ENCODE results near the gene TMEM207.
"Not testable (repeated sequence)": the region's sequence is repeated elsewhere in the genome, so short reads cannot be mapped to it uniquely, and the experiment has no call there.

Gene TMEM207

DNA sequence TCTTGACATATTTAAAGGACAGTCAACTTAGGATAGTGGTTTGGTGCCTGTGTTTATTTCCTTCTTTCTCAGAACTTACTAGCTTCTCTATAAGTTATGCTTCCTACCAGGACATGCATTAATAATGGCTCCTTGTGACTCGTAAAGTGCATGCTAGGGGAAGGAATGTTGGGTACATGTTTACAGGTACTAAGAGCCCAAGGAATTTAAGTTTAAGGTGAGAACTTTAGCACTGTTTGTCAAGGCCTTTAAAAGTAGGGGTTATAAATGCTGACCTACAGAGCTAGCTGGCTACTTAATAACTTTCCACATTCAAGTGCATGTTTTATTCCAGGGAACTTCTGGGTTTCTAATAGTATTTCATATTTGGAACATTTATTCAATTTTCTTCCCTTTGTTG lies at the start of gene TMEM207:
TMEM207 (minus strand) TSS at position 101 of the 400 bp plus-strand sequence; CDS start at position 9, 92 bp downstream.
- no peak for DNase-seq

DNA sequence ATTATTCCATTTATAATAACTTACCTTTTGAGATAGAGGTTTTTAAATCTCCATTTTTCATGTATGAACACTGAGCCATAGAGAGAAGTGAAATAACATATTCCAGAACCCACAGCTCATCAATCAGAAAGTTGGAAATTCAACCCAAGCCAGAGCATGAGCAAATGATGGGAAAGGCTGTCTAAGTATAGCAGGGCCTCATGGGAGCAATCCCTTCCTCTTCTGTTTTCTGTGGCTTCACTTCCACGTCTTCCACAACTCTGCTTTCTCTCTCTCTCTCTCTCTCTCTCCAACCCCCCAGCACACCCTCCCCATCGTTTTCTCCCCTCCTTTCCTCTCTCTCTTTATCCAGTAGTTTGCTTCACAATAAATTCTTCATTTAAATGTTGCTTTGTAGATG lies 49.4 kb upstream of the TMEM207 start:
- no peak for DNase-seq

DNA sequence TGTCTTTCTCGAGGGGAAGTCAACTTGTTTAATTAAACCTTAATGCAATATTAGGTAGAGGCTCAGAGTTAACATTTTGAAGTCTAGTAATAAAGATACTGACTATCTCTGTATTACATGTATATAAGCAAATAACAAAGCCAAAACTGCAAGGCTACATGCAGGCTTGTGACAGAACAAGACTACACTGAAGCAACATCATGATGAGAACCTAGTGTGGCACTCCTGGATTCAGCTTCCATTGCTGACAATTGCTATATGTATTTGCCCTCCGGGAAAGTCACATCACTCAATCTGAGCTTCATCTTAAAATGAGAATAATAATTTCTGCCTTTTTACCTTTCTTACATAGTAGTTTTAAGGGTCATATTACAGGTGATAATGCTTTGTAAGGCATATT lies 48.6 kb upstream of the TMEM207 start:
- no peak for DNase-seq

DNA sequence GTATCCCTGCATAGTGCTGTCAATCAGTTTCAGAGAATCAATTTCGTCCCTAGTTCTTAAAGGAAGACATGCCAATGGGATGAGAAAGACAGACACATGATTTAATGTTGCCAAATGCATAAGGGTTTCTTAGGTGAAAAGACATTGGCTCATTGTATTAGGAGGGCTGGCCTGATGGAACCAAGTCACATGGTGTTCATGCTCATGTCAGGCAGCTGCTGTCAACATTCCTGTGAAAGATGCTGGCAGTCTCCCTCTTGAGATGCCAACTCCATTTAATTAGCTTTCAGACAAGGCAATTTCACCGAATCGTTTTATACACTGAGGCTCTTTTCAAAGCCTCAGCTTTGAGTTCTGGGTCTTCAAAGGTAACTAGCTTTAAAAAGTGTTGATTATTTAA lies 48.1 kb upstream of the TMEM207 start:
- DNase-seq: no peak

DNA sequence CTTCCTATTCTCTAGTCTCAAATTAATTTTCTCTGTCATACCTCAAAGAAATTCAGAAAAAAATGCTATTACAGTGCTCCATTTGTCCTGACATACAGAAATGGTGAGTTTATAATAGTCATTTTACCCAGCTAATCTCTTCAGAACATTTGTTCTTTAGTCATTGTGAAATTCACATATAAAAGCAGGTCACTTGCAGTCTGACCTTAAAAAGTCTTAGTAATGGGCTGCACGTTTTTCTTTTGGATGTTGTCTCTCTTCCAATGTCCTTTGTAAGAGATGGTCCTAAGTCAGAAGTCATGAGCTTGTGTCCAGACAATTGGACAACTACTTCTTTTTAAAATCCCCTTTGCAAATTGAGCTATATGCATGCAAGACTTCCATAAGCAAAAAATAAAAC lies 47.2 kb upstream of the TMEM207 start:
- DNase-seq: no peak

DNA sequence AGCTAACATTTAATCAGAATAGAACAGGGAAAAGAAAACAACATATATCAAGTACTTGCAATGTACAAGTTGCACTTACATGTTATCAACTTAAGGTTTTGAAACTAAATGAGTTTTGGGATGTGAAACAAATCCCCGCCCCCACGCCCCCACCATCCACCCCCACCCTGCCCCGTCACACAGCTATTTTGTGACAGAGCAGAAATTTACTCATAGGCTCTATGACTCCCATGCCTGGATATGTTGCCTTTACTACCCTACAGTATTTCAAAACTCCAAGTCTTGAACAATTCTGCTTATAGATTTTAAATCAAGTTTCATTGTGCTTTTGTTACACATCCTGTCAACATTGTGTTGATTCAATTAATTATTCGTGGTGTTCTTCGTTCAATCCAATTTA lies 46.1 kb upstream of the TMEM207 start:
- no peak for DNase-seq

DNA sequence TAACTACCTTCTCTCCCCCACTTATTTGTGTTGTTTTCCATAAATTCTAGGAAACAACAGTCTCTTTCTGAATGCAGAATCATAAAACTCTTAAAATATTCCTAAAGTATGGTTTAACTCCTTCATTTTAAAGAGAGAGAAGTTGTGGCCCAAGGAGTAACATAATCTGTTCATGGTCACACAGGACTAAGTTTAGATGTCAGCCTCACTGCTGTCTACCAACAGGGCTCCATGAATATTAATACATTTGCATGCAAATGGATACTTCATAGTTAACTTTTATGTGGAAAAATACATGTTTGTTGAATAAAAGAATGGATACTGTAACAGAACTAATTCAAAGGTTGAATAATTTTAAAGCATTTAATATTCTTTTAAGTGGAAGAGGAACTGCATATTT lies 45.7 kb upstream of the TMEM207 start:
- DNase-seq: no peak

DNA sequence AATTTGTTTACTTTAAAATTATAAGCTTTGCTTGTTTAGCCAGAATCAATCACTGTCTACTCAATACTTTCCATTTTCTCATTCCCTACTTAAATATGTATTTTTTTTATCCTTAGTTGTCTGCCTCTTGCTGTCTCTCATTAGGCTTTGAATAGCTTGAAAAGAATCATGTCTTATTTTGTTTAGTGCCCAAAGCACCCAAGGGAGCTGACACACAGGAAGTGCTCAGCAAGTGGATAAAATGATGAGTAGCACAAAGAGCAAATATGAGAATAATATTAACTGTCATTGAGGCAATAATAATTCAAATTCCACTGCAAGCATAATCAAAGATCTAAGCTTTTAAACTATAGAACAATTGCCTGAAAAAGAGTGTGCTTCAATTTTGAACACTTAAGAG lies 45.2 kb upstream of the TMEM207 start:
- DNase-seq: no peak

DNA sequence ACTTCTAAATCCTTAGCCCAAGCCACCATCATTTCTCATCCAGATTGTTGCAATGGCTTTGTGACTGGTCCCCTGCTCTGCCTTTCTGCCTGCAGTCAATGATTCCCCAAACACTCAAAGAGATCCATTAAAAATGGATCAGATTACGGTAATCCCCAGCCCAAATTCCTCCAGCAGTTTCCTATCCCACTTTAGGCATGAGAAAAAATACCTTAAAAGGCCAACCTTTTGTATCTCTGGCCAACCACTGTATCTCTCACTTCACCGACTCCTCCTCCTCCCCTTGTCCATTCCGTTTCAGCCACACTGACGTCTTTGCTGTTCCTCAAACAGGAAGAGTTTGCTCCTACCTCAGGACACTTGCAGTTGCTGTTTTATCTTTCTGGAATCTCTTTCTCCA lies 43.3 kb upstream of the TMEM207 start:
- no peak for DNase-seq

DNA sequence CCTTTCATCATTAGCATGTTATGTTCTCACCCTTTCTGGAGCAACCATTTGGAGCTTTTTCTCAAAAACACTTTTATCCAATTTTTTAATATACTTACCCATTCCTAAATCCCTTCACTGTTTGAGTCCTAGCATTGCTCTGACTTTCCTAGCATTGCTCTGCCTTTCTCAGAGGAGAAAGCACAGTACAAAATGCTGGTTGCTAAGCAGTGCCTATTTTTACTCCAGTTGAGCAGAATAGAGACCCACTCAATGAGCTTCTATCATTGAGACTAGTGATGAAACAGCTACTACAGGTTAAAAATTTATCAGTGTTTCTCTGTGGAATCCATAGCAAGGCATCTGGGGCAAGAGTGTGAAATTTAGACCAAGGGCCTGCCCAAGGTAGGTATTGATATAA lies 42.4 kb upstream of the TMEM207 start:
- DNase-seq: no peak

DNA sequence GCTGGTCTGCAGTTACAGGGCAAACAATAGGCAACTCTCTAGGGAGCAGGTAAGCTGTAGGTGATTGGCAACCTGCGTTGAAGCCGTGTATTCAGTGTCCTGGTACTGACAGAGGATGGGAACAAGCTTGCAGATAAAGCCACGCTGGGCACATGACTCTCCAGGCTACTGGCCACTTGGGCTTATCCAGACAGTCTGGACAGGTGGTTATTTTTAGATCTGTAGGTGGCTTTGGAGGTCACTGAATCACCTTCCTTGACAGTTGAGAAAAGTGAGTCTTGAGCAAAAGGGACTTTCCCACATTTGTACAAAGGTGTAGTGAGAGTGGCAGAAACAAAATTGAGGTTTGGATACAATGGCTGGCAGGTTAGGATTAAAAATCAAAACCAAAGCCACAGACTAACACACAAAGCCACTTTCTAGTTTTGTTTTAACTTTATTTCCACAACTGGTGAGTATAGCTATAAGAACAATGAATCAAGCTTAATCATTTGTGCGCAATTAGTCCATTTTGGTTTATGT lies 41.9 kb upstream of the TMEM207 start:
- DNase-seq: no peak

DNA sequence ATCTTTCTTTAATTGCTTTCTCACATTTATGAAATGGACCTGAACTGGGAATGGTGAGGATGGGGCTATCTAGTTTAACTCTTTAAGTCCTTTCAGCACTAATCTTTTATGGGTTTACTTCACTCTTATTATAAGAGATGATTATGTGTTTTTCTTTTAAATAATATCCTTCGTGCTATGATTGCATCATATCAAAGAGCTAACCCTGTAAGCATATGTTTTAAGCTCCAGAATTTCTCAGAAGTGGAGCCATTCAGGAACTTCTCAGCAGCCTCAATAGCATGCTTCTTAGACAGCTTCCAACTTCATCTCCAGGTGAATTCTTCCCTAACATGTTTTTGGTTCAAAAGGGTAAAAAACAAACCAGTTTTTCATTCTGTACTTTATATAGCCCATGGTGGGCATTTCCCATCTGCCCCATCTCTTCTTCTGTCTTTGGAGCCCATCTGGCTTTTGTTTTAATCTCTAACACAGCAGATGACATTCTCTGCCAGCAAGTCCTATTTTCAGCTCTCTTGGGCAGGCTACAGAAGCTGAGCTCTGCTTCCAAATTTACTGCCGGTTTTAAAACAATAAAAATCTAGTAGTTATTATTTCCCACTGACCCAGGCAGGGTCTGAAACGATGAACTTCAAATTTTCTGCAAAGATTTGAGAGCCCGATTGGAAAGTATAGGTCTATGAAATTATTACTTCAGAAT lies 37.4 kb upstream of the TMEM207 start:
- no peak for DNase-seq

DNA sequence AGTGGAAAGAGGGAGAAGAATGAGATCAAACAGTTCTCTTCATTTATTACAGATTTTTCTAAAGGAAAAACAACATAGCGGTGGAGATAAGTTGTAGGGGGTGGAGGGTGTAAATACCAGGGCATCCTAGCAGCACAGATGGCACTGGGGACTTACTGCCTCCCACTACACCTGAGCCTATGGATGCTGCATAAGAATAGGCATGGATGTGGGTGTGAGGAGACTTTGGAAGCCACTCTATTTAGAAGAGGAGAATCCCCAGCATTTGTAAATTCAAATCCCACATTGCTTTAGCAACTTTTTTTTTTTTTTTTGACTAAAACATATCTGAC lies 36.8 kb upstream of the TMEM207 start:
- DNase-seq: no peak

DNA sequence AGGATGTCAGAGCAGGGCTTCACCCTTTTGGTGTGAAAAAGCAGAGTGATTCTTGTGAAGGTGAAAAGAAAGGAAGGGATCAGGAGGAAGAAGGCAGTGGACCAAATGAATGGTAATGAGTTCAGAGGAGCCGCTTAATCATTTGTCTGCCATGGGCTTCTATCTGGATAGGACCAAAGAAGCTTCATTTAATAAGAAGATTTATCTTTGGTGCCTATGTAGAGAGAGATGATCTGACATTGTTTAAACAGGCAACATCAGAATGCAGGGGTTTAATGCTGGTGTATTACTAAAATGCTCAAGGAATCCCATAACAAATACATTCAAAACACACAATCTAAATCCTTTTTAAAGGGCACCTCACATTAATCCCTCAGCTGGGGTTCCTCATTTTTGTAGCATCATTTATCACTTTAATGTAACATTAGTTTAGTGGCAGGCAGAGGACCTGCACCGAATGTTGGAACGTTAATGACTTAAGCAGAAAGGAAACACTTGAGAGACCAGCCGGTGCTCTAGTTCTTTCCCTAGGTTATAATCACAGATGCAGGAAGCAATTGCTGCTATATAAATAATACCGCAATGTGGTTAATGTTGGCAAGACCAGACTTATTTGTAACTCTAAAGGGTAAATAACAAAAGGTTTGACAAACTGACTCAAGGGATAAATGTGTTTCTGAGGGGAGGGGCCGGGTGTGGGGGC lies 36.3 kb upstream of the TMEM207 start:
- no peak for DNase-seq

DNA sequence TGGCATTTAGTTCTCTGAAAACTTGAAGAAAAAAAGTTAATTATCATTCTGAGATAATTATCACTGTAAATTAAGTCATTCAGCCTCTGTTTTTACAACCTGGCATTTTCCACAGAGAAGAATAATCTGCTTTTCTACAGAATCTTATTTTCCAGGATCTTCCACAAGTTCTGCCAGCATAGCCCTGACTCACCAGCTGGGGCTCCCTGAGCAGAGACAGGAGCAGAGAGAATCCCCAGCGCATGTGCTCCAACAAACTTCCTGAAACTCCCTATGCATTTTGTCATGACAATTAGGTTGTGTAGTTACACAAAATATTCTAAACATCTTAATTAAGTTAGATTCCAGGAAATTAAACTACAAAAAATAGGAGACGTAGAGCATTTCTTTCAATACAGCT lies 32.1 kb upstream of the TMEM207 start:
- DNase-seq: no peak

DNA sequence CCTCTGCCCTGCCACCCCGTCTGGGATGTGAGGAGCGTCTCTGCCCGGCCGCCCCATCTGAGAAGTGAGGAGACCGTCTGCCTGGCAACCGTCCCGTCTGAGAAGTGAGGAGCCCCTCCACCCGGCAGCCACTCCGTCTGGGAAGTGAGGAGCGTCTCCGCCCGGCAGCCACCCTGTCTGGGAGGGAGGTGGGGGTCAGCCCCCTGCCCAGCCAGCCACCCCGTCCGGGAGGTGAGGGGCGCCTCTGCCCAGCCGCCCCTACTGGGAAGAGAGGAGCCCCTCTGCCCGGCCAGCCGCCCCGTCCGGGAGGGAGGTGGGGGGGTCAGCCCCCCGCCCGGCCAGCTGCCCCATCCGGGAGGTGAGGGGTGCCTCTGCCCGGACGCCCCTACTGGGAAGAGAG lies 23.6 kb upstream of the TMEM207 start:
- DNase-seq: not testable (repeated sequence)

DNA sequence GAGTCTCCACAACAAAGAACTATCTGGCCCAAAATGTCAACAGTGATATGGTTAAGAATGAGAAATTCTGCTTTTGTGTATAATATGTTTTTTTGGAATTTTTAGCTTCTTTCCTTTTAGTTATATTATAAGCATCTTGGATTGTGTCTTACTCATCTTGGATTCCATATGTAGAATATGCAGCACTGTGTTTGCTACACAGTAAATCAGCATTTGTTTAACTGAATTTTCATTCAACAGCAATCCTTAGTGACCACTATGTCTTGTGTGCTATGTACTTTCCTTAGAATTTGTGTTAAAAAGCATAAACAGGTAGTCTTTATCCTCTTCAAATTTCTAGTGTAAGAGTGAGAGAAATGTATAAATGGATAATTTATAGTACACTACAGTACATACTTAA lies 18.2 kb upstream of the TMEM207 start:
- no peak for DNase-seq

DNA sequence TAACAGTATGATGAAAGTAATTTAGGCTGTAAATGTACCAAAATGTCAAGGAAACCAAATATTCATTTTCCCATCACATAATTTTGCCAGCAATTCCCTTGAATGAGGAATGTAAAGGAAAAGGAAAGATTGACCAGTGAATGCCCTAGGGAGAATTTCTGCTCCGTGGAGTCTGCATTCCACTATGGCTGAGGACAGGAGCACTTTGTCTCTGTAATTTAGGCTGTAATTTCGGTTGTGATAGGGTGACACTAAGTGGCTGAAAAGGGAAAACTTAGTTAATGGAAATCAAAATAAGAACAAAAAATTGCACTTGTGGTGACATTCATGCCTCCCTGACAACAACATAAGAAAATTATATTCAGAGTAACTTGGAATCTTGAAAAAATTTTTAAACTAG lies 8.3 kb upstream of the TMEM207 start:
- no peak for DNase-seq

DNA sequence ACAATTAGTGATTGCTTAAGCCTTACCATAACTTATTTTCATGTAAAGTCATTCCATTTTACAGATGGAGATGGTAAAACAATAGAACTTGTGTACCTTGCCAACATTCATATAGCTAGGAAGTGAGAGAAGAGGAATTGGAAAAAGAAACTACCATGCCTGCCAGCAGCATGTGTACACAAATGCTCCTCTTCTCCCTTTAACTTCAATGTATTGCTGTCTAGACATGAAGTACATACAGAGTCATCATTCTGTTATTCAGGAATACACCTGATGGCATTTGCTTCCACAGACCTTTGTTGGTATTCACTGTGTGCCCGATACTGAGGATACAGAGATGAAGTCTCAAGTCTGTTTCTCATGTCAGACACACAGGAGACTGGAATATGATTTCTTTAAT lies 7.1 kb upstream of the TMEM207 start:
- no peak for DNase-seq

DNA sequence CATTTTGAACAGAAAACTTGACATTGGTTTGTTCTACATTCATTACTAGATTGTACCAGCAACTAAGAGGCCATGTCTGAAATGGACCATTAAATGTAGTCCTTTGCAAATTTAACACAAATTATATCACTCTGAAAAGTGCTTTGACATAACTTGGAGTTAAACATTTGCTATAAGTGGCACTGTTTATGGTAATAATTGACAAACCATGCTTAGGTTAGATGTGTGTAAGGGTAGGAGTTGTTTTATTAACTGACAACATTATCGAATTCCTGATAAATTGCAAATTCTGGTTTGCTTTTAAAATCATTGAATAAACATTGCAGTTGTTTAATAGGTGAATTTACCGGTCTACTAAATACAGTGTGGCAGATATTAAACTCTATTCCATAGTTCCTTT lies 6.1 kb upstream of the TMEM207 start:
- DNase-seq: no peak

DNA sequence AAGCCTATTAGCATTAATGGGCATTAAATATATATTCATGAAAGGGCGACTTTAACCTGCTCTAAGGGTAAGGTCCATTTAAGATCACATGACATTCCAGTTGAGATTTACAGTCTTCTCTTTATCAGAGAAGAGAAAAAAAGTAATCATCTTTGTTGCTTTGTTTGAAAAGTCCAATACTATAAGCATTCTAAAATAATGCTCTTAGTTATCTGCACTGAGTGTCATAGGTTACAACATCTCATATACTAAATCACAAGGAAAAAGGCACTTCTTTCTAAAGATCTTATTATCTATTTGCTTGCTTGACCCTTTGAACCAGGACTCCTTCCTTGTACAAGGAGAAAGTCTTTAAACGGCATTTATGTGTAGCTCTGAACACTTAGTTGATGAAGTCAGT lies 1.4 kb downstream of the TMEM207 start:
- DNase-seq: no peak

DNA sequence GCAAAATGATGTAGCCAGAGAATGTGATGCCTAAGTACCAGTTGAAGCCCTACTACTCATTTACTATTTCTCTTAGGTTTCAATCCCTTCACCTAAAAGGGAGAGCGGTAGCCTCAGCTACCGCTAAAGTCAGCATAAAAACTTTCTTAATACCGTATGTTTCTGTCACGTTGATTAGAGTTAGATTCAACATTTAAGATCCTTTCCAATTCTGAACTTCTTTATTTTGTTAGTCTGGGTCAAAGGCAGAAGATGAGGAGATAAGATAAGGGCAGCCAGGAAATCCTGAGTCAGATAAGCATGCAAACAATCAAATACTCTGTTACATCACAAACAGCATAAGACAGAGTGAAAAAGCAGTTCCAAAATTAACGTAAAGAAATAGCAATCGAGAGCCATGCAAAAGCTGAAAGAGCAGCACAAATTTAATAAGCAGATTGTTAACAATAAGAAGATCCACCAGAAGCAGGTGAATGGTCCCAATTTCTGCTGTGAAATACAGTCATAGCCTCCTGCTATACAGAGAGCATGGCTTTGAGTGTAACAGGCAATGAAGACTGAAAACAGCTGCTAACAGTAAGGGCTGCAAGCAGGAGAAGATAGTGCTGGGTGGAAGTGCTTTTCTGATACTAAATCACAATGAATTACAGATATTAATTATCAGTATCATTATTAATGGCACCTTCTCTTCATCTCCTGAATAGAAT lies 3.0 kb downstream of the TMEM207 start:
- no peak for DNase-seq

DNA sequence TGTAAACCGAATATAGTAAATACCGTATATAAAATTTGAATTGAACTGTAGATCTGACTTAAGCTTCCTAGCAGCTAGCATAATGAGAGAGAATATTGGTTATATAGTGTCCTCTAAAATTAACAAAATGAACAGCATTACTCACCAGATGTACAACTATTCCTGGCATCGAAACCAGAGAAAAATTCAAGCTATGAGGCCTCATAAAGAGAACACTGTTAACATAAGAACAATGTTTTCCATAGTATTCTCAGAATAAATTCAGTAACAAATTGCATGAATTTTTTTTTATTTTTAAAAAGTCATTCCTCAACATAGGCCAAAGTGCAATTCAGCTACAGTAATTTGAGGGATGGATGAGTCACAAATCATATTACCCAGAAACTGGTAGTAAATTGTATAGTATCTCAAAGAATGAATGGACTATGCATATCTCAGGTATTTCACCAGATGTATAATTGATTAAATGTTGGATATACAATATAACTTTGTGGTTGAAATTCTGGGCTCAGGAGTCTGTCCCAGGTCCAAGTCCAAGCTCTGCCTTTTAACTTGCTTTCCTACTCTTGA lies 5.0 kb downstream of the TMEM207 start:
- no peak for DNase-seq

DNA sequence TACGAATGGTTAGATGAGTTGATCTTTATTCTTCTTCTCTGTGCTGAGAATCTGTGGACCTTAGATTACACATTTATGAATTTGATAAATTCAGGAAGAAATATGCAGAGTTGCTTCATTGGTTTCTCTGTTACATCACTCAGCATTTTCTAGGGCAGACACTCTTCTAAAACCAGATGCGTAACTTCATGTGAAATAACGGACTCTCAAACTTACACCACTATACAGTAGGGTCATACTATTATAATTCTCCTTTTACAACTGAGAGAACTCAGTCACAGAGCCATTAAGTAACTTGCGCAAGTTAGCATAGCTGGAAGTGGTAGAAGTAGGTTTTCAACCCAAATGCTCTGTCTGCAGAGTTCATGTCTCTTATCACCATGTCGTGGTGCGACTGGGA lies 5.7 kb downstream of the TMEM207 start:
- no peak for DNase-seq
